ENCODE data around the gene GSDME. TPM values are rescaled to one million over a fixed set of nuclear protein-coding genes. Genes with fewer than 3 reads are reported as not detected.

Gene GSDME
- total RNA-seq, 4 donors from 2014 or later, result 14.0 to 177 (median 135) TPM

- Histone ChIP-seq H3K4me3 (no peak overlapping the region), H3K9me3 (no peaks in the 10 kb centered on the region), H3K27ac (no peak overlapping the region), H3K27me3 (no peaks in the 10 kb centered on the region), H3K4me1 (no peaks in the 10 kb centered on the region), H3K36me3 (peaks cover 0 to 7% (median 0%) of the 10 kb centered on the region in 3 donors)
- DNase-seq, result no peak
- TF ChIP-seq POLR2A (IDR thresholded peaks at IDR 0.05), result no peak
- no peak for TF ChIP-seq CTCF (IDR thresholded peaks at IDR 0.05)
Measured at GRCh38 chr7:24707988-24708615, 49.2 kb downstream of the GSDME start.

- TF ChIP-seq CTCF (IDR thresholded peaks at IDR 0.05) (no peak), POLR2A (IDR thresholded peaks at IDR 0.05) (no peak)
- Histone ChIP-seq H3K4me1 (no peaks in the 10 kb centered on the region), H3K27ac (no peak overlapping the region), H3K36me3 (peaks cover 0 to 7% (median 0%) of the 10 kb centered on the region in 3 donors), H3K4me3 (no peak overlapping the region), H3K9me3 (no peaks in the 10 kb centered on the region), H3K27me3 (no peaks in the 10 kb centered on the region)
- no peak for DNase-seq
Measured at GRCh38 chr7:24706211-24707170, 50.8 kb downstream of the GSDME start.

- no peak for DNase-seq
- no peak for TF ChIP-seq POLR2A (IDR thresholded peaks at IDR 0.05)
- no peak for TF ChIP-seq CTCF (IDR thresholded peaks at IDR 0.05)
- Histone ChIP-seq H3K4me1 (no peaks in the 10 kb centered on the region), H3K27me3 (no peaks in the 10 kb centered on the region), H3K4me3 (no peak overlapping the region), H3K9me3 (no peaks in the 10 kb centered on the region), H3K36me3 (peaks cover 0 to 7% (median 0%) of the 10 kb centered on the region in 3 donors), H3K27ac (no peak overlapping the region)
Measured at GRCh38 chr7:24705461-24705954, 51.8 kb downstream of the GSDME start.

- Histone ChIP-seq H3K9me3 (no peaks in the 10 kb centered on the region), H3K4me3 (no peak overlapping the region), H3K4me1 (no peaks in the 10 kb centered on the region), H3K36me3 (peaks cover 0 to 7% (median 0%) of the 10 kb centered on the region in 3 donors), H3K27me3 (no peaks in the 10 kb centered on the region), H3K27ac (no peak overlapping the region)
- DNase-seq, result no peak
- TF ChIP-seq CTCF (IDR thresholded peaks at IDR 0.05), result no peak
- TF ChIP-seq POLR2A (IDR thresholded peaks at IDR 0.05), result no peak
Measured at GRCh38 chr7:24704311-24704710, 53.0 kb downstream of the GSDME start.

GRCh38 chr7:24703296-24703695, 54.0 kb downstream of the GSDME start:
- H3K4me3 ChIP-seq, result no peak overlapping the region
- H3K9me3 ChIP-seq, result no peaks in the 10 kb centered on the region
- TF ChIP-seq POLR2A (IDR thresholded peaks at IDR 0.05) (no peak), CTCF (IDR thresholded peaks at IDR 0.05) (no peak)
- H3K27ac ChIP-seq, result no peak overlapping the region
- no peaks in the 10 kb centered on the region for H3K4me1 ChIP-seq
- DNase-seq, result no peak
- H3K27me3 ChIP-seq, result no peaks in the 10 kb centered on the region
- H3K36me3 ChIP-seq, result peaks cover 0 to 11% (median 0%) of the 10 kb centered on the region in 3 donors

All from Peyer's patch (tissue), 4 donors.